IPS DF 6.9 (cell line): ENCODE measurements around the gene GPR87.

ENCODE experiments used
- DNase-seq: peaks from one replicate; pipeline ENCODE4 v3.0.0-alpha.2; 2013; ENCODE audit warnings: low read depth, low spot score
- H3K27ac ChIP-seq: one replicate; pipeline ENCODE4 v1.5.1; 2013; ENCODE audit warnings: low read length, control low read depth
- H3K27me3 ChIP-seq: 2 replicates; pipeline ENCODE4 v1.6.1; 2013; ENCODE audit warnings: mild to moderate bottlenecking, low read length; ENCODE audit not compliant: control insufficient read depth, insufficient read depth
- H3K36me3 ChIP-seq: 2 replicates; pipeline ENCODE4 v1.6.1; 2013; ENCODE audit warnings: low read length; ENCODE audit not compliant: control insufficient read depth, insufficient read depth
- H3K4me1 ChIP-seq: 2 replicates; pipeline ENCODE4 v1.6.1; 2013; ENCODE audit warnings: low read length; ENCODE audit not compliant: control insufficient read depth, insufficient read depth
- H3K4me3 ChIP-seq: 2 replicates; pipeline ENCODE4 v1.5.1; 2013; ENCODE audit warnings: mild to moderate bottlenecking, low read length
- H3K9me3 ChIP-seq: 2 replicates; pipeline ENCODE4 v1.6.1; 2013; ENCODE audit warnings: low read length, inconsistent platforms; ENCODE audit not compliant: control insufficient read depth, insufficient read depth
- WGBS: extraction: QIAGEN DNeasy Blood & Tissue Kit; methylation state at CpG from one replicate; pipeline ENCODE4 v1.1.7; 2013; ENCODE audit warnings: mixed read lengths, missing lambda C conversion rate; ENCODE audit not compliant: insufficient read length, insufficient coverage; 5-methylcytosine and 5-hydroxymethylcytosine counted together

The GPR87 gene

GRCh38 chr3:151331696-151332095 is 15.1 kb upstream of the GPR87 start:
- Histone ChIP-seq H3K4me1 (no peaks in the 10 kb centered on the region), H3K9me3 (no peaks in the 10 kb centered on the region), H3K27ac (no peak overlapping the region), H3K36me3 (no peaks in the 10 kb centered on the region), H3K4me3 (no peak overlapping the region), H3K27me3 (no peaks in the 10 kb centered on the region)
- no CpG with 5 or more reads among the region's 2 CpGs for WGBS
- no peak for DNase-seq

DNA sequence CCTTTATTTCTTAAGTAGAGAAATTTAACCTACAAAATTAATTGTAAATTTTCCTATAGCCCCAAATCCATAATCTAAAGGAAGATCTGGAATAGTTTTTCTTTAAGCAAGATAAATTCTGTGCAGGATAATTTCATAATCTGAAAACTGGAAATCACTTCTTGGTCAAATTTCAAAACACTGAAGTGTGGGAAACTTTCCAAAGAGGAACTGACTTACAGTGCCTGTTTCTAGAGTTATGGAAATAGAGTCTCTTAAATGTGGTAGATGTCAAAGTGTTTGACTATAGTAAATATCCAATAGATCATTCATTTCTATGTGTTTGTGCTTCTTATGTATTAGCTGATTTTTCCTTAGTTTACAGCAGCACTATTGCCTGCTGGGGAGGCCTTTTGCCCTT is 14.3 kb upstream of the GPR87 start:
- no peak overlapping the region for H3K4me3 ChIP-seq
- no peak overlapping the region for H3K27ac ChIP-seq
- no peak for DNase-seq
- no peaks in the 10 kb centered on the region for H3K27me3 ChIP-seq
- H3K36me3 ChIP-seq = no peaks in the 10 kb centered on the region
- H3K9me3 ChIP-seq = no peaks in the 10 kb centered on the region
- no peaks in the 10 kb centered on the region for H3K4me1 ChIP-seq

DNA sequence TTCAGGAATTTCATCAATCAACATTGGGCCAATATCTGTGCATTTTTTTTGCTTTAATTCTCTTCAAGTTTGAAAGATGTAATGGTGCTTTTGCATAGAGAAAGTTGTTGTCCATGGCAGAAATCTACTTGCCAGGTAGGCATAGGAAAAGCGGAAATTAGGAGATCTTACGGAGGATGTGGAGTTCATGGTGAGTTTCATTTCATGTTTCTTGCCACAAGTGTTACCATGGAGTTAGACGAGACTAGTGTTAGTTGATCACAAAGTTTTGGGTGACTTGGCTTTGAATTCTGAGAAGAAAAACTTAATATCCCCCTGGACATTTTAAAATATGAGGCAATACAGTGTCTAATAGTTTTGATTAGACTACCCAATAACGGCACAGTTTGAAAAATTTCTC is 13.8 kb upstream of the GPR87 start:
- DNase-seq = no peak
- Histone ChIP-seq H3K27me3 (no peaks in the 10 kb centered on the region), H3K36me3 (no peaks in the 10 kb centered on the region), H3K9me3 (no peaks in the 10 kb centered on the region), H3K27ac (no peak overlapping the region), H3K4me3 (no peak overlapping the region), H3K4me1 (no peaks in the 10 kb centered on the region)
- no CpG with 5 or more reads among the region's 4 CpGs for WGBS

DNA sequence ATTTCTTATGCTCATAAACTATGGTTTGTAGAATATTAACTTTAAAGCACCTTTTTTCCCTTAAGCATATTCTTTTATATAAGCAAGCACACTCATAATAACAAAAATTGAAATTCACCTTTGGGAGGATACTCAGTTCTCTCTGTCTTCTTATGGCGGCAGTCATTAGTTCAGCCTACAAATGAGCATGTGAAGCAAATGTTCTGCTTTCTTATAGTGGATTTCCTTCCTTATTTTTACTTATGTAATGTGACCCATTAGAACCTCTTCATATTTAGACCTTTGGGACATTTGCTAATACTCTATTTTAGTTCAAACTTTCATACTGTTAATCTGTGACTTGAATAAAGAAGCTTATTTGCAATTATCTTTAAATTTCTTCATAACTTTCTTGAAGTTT is 12.7 kb upstream of the GPR87 start, which contains the start of gene P2RY13:
P2RY13 (minus strand) TSS at position 187 of the 400 bp plus-strand sequence; CDS start at position 166, 21 bp downstream.
- DNase-seq = no peak
- H3K36me3 ChIP-seq = no peaks in the 10 kb centered on the region
- H3K27me3 ChIP-seq = no peaks in the 10 kb centered on the region
- no peaks in the 10 kb centered on the region for H3K9me3 ChIP-seq
- H3K4me1 ChIP-seq = no peaks in the 10 kb centered on the region
- H3K4me3 ChIP-seq = no peak within 1 kb of the TSS
- no peak within 1 kb of the TSS for H3K27ac ChIP-seq
- WGBS = no CpG with 5 or more reads among the region's 1 CpG

- Histone ChIP-seq H3K4me3 (no peak overlapping the region), H3K27me3 (no peaks in the 10 kb centered on the region), H3K9me3 (no peaks in the 10 kb centered on the region), H3K36me3 (no peaks in the 10 kb centered on the region), H3K27ac (no peak overlapping the region), H3K4me1 (no peaks in the 10 kb centered on the region)
- no peak for DNase-seq
- WGBS = no CpG with 5 or more reads among the region's 10 CpGs
Measured at GRCh38 chr3:151328298-151328995, 11.8 kb upstream of the GPR87 start.

GRCh38 chr3:151327571-151328198 is 11.1 kb upstream of the GPR87 start:
- Histone ChIP-seq H3K4me3 (no peak overlapping the region), H3K9me3 (no peaks in the 10 kb centered on the region), H3K27me3 (no peaks in the 10 kb centered on the region), H3K36me3 (no peaks in the 10 kb centered on the region), H3K27ac (no peak overlapping the region), H3K4me1 (no peaks in the 10 kb centered on the region)
- DNase-seq = no peak
- 100% methylated on average over 1 of the region's 3 CpGs for WGBS

GRCh38 chr3:151322511-151322910 is 5.9 kb upstream of the GPR87 start:
- no peaks in the 10 kb centered on the region for H3K36me3 ChIP-seq
- no peaks in the 10 kb centered on the region for H3K27me3 ChIP-seq
- no peaks in the 10 kb centered on the region for H3K9me3 ChIP-seq
- no peak overlapping the region for H3K27ac ChIP-seq
- no peak for DNase-seq
- H3K4me3 ChIP-seq = no peak overlapping the region
- no CpG with 5 or more reads among the region's 1 CpG for WGBS
- H3K4me1 ChIP-seq = no peaks in the 10 kb centered on the region

DNA sequence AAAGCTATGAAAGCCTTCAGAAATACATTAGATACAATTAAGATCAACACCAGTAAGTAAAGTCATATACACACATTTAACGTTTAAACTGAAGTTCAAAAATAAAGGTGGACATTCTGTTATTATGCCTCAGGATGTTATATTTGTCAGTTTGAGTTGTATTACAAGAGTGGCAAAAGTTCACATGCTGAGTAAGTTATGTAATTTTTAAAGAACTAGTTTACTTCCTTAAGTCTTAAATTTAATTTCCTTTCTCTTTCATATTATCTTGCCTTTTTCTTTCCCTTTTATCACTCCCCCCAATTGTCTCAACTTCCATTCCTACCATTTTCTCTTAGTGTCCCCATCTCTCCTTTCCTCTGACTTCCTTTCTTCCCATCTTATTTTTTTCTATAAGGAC is 4.9 kb upstream of the GPR87 start:
- WGBS = no CpG with 5 or more reads among the region's 1 CpG
- Histone ChIP-seq H3K27ac (no peak overlapping the region), H3K4me1 (peaks cover 2% of the 10 kb centered on the region), H3K27me3 (no peaks in the 10 kb centered on the region), H3K4me3 (no peak overlapping the region), H3K9me3 (no peaks in the 10 kb centered on the region), H3K36me3 (no peaks in the 10 kb centered on the region)
- DNase-seq = no peak

DNA sequence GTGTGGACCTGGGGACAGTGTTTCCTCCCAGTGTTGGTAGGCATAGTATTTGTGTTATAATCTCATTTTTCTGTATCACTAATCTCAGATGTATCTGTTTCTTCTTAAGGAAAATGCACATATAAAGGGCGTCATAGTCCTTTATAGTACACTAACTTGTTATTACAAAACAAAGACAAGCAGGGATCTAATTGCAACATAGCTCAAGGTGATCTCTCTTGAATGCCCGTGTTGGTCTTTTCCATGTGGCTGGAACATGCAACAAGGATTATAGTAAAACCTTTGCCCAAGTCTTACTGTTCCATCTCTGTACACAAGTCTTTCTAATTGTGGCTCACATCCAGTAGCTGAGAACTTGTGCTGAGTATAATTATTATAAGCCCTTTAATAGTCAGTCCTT is 3.5 kb upstream of the GPR87 start:
- WGBS = no CpG with 5 or more reads among the region's 2 CpGs
- Histone ChIP-seq H3K36me3 (no peaks in the 10 kb centered on the region), H3K4me1 (peaks cover 2% of the 10 kb centered on the region), H3K27ac (no peak overlapping the region), H3K4me3 (no peak overlapping the region), H3K27me3 (no peaks in the 10 kb centered on the region), H3K9me3 (no peaks in the 10 kb centered on the region)
- no peak for DNase-seq

- Histone ChIP-seq H3K4me3 (no peak overlapping the region), H3K9me3 (no peaks in the 10 kb centered on the region), H3K27me3 (no peaks in the 10 kb centered on the region), H3K4me1 (peaks cover 2% of the 10 kb centered on the region), H3K36me3 (no peaks in the 10 kb centered on the region), H3K27ac (no peak overlapping the region)
- WGBS = no CpG with 5 or more reads among the region's 4 CpGs
- no peak for DNase-seq
Measured at GRCh38 chr3:151319628-151320027, 3.0 kb upstream of the GPR87 start.

GRCh38 chr3:151318991-151319390 is 2.4 kb upstream of the GPR87 start:
- H3K27ac ChIP-seq = no peak overlapping the region
- H3K4me1 ChIP-seq = peaks cover 2% of the 10 kb centered on the region
- H3K9me3 ChIP-seq = no peaks in the 10 kb centered on the region
- no peaks in the 10 kb centered on the region for H3K36me3 ChIP-seq
- H3K4me3 ChIP-seq = no peak overlapping the region
- no peaks in the 10 kb centered on the region for H3K27me3 ChIP-seq
- no CpG with 5 or more reads among the region's 7 CpGs for WGBS
- DNase-seq = no peak
